GM19238 (cell line): ENCODE results near the gene PIK3R5.

Experiments used
- DNase-seq: peaks from one replicate; pipeline ENCODE4 v3.0.0; 2011; ENCODE audit warnings: low spot score; ENCODE audit not compliant: insufficient read length

Gene PIK3R5

DNA sequence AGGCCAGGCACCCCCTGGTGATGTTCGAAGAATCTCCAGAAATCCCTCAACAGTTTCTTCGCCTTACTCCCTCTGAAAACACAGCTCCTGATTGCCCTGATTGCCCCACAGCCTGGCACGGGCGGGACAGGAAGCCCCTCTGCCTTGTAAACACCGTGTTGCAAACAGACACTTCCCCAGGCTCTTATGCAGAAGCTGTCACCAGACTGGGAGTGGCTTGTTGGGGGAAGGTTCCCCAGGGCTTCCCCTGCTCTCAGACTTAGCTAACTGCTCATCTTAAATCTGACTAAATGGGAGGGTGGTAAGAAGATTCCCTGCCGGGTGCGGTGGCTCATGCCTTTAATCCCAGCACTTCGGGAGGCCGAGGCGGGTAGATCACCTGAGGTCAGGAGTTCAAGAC, 11.2 kb downstream of the PIK3R5 start:
- DNase-seq: no peak

DNA sequence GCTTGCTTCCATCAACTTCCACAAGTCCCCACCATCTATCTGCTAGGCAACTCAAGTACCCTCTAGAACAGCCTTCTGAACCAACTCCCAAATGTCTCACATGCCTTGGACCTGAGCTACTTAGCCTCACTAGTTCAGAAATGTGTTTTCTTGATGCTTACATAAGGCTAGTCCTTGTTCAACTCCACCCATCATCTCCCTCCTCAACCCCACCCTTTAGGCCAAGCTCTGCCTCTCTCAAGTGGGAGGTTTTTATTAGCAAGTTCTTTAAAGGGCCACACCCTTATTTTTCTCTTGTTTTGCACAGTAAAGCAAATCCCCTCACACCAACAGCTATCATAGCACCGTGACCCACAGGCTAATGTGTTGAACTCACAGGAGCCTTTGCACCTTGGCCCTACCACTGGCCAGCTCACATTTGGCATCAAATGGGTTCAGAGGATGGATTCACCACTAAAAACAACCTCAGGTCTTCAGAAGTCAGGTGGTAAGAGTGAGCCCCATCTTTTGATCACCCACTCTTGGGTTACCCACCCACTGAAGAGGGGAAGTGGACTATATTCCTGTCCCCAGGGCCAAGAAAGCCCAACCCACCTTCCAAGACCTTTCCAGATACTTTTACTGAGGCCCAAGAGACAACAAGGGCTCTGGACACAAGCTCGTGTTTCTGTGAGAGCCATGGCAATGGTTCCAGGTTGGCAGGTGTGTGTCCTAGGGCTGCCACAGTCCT, 12.2 kb downstream of the PIK3R5 start:
- no peak for DNase-seq

DNA sequence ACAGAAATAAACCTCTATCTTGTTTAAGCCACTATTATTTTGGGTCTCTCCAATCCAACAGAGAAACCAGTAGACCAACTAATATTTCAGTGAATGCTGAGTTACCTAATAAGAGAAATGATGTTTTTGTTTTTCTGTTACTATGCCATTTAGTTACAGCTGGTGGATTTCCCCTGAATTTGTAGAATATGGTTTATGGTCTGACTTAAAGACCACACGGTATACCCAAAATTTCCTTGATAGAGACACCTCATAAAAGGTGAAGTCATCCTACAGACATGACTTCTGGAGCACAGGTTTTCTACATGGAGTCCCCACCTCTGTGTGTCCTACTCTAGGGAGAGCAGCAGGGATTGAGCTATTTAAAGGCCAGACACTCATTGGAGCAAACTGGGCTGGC, 13.3 kb downstream of the PIK3R5 start:
- DNase-seq: no peak

DNA sequence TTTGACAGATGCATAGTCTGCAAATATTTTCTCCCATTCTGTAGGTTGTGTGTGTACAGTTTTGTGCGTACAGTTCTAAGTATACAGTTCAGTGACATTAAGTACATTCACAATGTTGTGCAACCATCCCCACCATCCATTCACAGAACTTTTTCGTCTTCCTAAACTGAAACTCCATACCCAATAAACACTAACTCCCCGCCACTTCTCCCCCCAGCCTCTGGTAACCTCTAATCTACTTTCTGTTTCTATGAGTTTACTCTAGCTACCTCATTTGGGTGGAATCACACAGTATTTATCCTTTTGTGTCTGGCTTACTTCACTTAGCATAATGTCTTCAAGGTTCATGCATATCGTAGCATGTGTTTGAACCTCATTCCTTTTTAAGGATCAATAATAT, 14.3 kb downstream of the PIK3R5 start:
- no peak for DNase-seq

DNA sequence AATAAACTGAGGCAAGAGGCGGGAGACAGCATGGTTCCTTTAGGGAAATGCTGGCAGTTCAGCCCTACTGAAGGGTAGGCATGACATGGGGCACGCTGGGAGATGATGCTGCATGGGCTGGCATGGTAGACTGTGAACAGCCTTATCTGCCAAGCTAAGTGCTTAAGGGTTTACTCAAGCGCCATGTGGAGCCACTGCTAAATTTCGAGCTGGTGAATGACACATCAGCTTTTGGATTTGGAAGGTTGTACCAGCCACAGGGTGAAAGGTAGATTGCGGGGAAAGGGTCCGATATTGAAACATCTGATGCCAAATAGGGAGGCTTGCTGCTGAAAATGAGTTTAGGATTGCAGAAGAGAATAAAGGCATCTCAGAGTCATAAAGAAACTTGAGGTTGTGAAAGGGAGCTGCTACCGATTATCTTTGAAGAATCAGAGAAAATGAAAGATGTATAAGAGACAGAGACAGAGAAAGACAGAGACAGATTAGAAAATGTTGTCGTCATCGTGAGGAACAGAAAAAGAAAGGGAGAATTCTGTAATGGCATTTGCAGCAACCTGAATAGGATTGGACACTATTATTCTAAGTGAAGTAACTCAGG, 16.3 kb downstream of the PIK3R5 start:
- DNase-seq: no peak

DNA sequence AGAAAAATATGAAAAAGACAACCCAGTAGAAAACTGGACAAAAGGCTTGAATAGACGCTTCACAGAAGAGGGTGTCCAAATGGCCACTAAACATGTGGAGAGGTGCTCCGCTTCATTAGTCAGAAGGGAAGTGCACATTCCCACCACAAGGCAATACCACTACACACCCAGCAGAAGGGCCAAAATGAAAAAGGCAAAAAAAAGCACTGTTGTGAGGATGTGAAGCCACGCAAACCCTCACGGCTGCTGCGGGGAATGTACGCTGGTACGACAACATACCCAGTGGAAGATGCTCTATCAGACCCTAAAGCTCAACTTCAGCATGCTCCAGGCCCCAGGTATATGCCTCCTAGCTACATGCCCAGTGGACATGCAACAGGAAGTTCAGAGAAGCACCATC, 17.0 kb downstream of the PIK3R5 start:
- DNase-seq: no peak

DNA sequence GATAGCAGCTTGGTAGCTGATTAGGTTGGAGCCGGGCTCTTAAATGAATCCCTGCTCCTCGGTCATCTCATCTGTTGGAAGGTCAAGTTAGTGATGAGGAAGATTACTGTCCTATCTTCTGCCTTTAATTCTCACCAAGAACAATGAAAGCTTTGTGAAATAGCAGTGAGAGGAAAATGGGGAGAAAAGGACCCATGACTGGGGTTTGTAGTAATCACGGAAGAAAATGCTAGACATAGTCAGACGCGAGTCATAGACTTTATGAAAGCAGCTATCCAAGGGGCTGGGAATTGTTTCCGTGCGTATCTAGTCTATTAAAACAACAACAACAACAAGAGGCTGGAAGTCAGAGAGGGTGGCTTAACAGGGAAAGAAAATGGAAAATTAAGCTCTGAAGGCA, 18.3 kb downstream of the PIK3R5 start:
- no peak for DNase-seq

DNA sequence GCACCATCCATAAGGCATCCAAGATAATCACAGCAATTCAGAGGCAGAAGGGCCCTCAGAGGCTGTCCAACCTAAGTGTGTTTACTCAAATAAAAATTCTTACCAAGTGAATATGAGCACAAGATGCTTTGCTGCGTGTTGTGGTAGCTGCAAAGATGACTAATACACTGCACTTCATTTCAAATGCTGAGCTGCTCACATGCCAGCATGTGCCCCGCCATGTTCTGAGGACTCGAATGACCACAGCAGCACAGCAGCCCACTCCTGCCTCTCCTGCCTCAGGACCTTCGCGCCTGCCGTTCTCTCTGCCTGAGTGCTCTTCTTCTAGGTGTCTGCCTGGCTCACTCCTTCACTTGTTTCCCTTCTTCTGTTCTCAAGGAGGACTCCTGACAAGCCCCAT, 19.0 kb downstream of the PIK3R5 start:
- no peak for DNase-seq

DNA sequence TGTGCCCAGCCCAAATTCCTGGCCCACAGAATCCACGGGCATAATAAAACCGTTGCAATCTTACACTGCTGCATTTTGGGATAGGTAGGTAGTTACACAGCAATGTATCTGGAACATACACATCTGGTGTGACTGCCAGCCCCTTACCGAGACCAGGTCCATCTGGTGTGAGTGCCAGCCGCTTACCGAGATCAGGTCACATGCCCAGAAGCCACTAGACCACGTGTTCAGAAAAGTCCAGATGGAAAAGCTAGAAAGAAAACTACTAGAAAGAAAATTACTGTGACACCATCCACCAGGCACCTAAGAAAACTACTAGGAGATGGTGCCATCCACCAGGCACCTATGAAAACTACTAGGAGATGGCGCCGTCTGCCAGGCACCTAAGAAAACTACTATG, 19.4 kb downstream of the PIK3R5 start:
- DNase-seq: no peak

DNA sequence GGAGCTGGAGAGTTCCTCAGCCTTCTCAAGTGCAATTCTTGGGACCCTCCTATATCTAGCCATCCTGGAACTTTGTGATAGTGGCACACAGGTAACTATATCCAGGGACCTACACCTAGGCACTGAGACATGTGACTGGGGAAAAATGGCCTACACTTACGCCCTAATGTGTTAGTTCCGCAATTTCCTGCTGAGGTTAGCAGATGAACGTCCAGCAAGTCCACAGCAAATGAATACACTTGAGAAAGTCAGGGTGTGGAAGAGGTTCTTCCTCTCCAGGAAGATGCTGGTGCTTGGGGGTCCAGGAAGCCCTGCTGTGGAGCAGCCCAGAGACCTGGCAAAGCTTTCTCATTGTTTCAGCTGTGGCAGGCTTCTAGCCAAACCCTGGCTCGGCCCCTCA, 20.8 kb downstream of the PIK3R5 start:
- no peak for DNase-seq

DNA sequence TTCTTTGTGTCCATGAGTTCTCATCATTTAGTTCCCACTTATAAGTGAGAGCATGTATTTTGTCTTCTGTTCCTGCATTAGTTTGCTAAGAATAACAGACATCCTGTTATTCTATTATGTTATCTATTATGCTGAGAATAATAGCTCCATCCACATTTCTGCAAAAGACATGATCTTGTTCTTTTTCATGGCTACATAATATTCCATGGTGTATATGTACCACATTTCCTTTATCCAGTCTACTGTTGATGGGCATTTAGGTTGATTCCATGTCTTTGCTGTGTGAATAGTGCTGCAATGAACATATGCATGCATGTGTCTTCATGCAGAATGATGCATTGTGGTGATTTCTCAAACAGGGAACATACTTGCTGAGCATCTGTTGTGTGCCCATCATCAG, 21.4 kb downstream of the PIK3R5 start:
- no peak for DNase-seq

DNA sequence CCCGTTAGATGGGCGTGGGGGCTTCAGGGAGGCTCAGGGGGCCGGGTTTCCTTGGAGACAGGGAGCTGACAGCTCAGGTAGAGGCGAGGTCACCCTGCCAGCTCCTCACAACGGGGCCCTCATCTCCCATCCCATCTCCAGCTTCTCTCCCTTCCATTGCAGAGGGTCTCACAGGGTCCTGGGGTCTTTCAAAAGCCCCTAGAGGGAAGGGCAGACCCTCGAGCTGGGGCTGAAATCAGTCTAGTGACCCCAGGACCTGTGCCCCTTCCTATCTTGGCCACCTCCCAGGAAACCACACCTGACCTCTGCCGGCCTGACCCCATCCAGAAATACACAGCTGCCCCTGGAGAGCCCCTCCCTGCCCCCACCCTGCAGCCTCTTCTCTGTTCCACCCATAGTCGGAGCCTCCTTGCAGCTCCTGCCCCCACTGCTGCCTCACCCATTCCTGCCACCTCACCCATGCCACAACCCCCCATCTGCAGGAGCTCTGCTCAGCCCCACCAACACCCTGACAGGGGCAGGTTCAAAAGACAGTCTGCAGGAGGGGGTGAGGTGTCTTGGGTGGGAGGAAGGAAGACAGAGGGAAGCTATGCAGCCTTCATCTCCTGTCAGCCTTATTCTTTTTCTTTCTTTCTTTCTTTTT, 23.4 kb downstream of the PIK3R5 start:
- DNase-seq: no peak

DNA sequence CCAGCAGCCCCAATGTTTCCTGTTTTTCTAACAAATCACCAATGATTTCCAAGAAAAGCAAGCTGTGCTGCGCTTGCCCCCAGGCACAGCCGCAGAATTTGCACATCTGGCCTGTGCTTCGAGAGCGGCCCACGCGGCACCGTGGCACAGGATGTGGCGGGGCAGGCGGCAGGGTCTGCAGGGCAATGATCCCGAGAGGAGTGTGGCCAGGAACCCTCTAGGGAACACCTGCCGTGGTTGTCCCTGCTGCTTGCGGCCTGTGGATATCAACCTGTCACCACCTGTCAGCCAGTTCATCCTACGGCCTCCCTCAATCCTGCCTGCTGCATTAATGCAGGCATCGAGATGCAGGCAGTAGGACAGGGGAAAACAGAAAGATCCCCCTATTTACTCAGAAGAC, 24.0 kb downstream of the PIK3R5 start:
- DNase-seq: no peak

DNA sequence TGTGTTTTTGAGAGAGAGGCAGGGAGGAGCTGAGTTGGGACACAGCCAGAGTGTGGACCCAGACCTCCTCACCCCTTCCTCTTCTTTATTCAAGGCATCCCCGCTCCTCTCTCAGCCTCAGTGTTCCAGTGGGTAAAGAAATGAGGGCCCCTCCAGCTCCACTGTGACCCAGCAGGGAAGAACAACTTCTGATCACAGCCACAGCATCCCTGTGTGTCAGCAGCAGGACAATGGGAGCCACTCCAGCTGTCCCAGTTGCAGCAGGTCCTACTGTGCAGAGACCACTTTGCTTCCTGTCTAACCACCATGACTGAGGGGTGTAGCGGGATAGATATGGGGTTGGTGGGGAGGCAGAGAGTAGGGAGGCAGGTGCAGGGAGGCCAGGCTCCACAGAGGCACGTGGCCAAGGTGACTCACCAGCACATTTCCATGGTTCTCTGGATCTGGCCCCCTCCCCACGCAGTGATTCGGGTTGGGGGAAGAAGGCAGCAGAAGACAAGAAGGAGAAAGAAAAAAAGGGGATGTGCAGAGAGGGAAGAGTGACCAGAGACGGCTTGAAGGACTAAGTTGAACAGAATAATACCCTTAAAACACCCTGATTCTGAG, 24.5 kb downstream of the PIK3R5 start:
- no peak for DNase-seq

DNA sequence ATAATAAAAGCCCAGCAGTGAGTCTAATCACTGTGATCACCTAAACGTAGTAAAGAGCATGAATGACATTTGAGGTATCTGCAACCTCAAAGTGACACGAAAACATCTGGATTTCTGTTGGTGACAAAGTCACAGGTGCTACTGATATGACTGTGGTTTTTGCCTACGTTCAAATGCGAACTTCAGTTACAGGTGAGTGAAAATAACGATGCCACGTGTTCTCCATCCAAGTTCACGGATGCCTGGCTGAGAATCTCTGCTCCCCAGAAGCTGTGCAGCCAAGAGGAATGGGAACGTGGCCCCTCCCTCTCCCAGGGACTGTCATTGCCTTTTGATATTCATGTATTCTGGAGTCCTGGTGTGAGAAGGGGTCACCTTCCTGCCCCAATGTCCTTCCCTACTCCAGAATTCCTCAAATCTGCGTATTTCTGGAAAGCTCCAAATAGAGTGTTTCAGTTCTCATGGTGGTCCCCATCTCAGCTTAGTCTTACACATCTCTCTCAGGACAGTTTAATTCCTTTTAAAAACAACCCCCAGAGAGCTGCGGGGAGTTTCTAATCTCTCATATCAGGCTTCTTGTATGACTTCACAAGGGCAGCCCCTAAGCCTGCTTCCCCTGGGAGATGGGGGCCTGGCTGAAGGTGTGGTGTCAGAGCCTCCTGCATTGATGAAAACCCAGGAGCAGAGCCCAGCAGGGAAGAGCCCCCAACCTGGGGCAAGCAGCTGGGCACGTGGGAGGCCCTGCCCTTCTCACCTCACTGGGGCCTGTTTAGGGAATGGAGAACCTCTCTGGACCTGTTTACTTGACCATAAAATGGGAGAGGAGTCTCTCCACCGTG, 25.8 kb downstream of the PIK3R5 start:
- no peak for DNase-seq

DNA sequence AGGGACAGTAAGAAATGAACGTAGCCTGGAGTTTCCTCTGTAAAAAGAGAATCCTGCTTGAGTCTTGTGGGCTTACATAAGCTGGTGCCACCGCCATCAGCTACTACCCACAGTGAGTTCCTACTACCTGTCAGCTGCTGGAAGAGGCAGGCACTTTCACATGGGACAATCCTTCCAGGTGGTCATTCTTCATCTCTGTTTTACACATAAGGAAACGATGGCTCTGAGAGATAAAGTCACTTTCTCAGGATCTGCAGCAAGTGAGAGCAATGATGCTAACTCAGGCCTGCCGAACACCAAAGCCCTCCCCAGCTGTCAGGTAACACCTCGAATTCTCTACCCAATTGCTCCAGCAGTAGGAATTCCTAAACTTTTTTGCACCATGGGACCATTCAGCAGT, 26.6 kb downstream of the PIK3R5 start:
- no peak for DNase-seq

DNA sequence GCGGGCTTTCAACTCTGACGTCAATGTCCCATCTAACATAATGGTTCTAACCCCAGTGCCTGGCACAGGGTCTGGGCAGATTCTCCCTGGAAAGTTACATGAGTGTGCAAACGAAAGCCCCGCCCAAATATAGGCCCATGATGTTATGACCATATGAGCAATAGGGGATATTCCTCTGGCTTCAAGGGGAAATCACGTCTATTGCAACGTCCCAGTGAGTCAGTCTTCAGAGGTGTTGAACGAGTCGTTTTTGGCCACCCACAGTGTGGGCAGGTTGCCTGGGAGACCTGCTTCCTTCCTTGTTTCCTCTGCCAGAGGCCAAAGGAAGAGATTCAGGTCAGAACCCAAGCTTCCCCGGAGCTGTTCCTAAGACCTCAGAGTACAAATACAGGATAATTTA, 30.3 kb downstream of the PIK3R5 start:
- no peak for DNase-seq

DNA sequence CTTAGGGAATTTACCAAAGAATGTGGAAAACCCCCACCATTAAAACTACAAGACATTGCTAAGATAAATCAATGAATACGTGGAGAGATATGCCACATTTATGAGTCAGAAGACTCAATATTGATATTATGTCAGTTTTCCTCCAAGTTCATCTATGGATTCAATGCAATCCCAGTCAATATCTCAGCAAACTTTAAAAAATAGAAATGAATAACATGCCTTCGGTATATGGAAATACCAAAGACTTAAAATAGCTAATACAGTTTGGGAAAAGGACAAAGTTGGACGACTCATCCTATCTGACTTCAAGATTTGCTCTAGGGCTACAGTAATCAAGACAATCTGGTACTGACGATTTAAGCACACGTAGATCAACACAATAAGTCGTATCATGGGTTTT, 31.2 kb downstream of the PIK3R5 start:
- no peak for DNase-seq

DNA sequence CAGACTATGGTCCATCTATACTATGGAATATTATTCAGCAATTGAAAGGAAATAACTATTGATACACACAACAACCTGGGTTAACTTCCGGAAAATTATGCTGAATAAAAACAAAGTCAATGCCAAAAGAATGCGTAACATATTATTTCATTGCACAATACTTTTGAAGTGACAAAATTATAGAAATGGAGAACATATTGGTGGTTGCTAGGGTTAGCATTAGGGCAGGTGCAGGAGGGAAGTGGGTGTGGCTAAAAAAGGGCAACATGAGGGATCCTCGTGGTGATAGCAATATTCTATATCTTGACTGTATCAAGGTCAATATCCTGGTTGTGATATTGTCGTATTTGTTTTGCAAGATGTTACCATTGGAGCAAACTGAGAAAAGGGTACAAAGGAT, 34.9 kb downstream of the PIK3R5 start:
- DNase-seq: no peak

DNA sequence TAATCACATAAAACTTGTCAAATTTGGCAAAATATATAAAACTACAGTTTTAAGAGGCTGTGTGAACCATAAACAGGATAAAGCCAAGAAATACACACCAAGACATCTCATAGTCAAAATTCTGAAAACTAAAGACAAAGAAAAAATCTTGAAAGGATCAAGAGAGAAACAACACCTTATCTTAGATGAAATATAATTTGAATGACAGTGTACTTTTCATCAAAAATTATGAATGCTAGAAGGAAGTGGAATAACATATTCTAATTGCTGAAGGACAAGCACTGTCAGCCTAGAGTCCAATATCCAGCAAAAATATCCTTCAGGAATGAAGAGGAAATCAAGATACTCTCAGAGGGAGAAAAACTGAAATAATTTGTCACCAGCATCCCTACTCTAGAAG, 37.2 kb downstream of the PIK3R5 start:
- DNase-seq: no peak

DNA sequence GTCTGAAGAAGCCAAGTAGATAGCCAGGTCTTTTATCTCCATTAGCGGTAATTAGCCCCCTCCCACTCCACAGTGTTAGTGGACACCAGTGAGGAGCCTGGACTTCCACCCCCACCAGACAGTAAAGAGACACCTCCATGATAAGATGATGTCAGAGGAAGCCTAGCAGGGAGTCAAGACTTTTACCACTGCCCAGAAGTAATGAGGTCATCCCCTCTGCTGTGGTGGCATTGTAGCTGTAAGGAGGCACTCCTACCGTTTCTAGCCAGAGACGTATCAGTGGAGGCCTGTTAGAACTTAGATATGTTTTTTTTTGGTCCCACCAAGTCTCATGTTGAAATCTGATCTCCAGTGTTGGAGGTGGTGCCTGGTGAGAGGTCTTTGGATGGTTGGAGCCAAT, 38.1 kb downstream of the PIK3R5 start:
- DNase-seq: no peak

DNA sequence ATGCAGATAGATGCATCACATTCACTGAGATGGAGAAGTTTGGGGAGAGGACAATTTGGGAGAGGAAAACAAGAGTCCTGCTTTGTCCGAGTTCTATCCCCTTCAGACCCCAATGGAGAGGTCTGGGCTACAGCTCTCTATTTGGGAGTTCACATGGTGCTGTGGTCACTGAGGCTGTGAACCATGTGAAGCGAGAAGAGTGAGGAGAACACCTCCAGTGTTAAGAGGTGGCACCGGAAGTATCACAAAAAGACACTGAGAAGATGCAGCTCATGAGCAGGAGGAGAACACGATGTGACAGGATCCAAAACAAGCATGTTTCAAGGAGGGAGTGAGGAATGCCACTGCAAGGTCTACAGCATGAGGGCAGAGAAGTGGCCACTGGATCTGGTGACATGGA, 39.7 kb downstream of the PIK3R5 start:
- no peak for DNase-seq
